Globus pallidus (tissue), 1 donor: ENCODE measurements around the gene INSM1.

Experiments used
- DNase-seq: peaks from one replicate; pipeline ENCODE4 v3.0.0-alpha.2; 2015; ENCODE audit warnings: low spot score

INSM1 gene

GRCh38 chr20:20362774-20363433, 5.0 kb upstream of the INSM1 start:
- peak; percentile 47 for DNase-seq

- DNase-seq: no peak
Observed at GRCh38 chr20:20363434-20363798, 4.5 kb upstream of the INSM1 start.

GRCh38 chr20:20363799-20364592, 3.9 kb upstream of the INSM1 start:
- no peak for DNase-seq

GRCh38 chr20:20364593-20365479, 3.1 kb upstream of the INSM1 start:
- DNase-seq: no peak

- no peak for DNase-seq
Observed at GRCh38 chr20:20365480-20366161, 2.3 kb upstream of the INSM1 start.

- no peak for DNase-seq
Observed at GRCh38 chr20:20366551-20366875, 1.4 kb upstream of the INSM1 start.

GRCh38 chr20:20366876-20367574, 879 bp upstream of the INSM1 start:
- DNase-seq: peak; percentile 31

- no peak for DNase-seq
Observed at GRCh38 chr20:20368418-20369249, 730 bp downstream of the INSM1 start.

- DNase-seq: no peak
Observed at GRCh38 chr20:20369250-20370093, 1.6 kb downstream of the INSM1 start.

GRCh38 chr20:20370094-20370575, 2.2 kb downstream of the INSM1 start:
- no peak for DNase-seq

- no peak for DNase-seq
Observed at GRCh38 chr20:20371083-20371482, 3.2 kb downstream of the INSM1 start.

GRCh38 chr20:20371681-20372080, 3.8 kb downstream of the INSM1 start:
- no peak for DNase-seq

- DNase-seq: no peak
Observed at GRCh38 chr20:20373091-20373571, 5.2 kb downstream of the INSM1 start.

- no peak for DNase-seq
Observed at GRCh38 chr20:20375862-20376261, 8.0 kb downstream of the INSM1 start.

- no peak for DNase-seq
Observed at GRCh38 chr20:20386192-20386591, 18.3 kb downstream of the INSM1 start.

GRCh38 chr20:20390393-20390792, 22.5 kb downstream of the INSM1 start:
- no peak for DNase-seq

GRCh38 chr20:20391115-20391514, 23.2 kb downstream of the INSM1 start:
- no peak for DNase-seq

- DNase-seq: no peak
Observed at GRCh38 chr20:20391766-20392165, 23.9 kb downstream of the INSM1 start.
